T1000 (cell line): ENCODE data around the gene AHNAK.
"Not testable (repeated sequence)": the region's sequence is repeated elsewhere in the genome, so short reads cannot be mapped to it uniquely, and the experiment has no call there.

Experiments used
- DNase-seq: peaks from one replicate; lab custom pipeline; 2025; ENCODE audit warnings: mixed read lengths; lab: John Stamatoyannopoulos, UW

Gene AHNAK

DNA sequence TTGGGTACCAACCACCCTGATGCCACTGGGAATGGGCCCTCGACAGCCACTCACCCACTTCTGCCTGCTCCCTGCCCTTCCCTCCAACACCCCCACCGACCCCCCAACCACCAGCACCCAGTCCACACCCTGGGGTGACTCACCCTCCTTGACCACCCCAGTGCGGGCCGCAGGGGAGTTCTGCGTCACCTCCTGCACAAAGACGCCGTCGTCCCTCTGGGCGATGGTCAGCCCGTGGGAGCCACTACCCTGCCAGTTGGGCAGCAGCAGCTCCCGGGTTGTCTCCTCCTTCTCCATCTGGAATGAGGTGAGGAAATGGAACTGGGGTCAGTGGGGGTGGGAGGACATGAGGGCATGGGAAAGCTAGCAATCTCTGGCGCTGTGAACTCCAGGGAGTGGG, 10.8 kb downstream of the AHNAK start:
- DNase-seq = no peak

DNA sequence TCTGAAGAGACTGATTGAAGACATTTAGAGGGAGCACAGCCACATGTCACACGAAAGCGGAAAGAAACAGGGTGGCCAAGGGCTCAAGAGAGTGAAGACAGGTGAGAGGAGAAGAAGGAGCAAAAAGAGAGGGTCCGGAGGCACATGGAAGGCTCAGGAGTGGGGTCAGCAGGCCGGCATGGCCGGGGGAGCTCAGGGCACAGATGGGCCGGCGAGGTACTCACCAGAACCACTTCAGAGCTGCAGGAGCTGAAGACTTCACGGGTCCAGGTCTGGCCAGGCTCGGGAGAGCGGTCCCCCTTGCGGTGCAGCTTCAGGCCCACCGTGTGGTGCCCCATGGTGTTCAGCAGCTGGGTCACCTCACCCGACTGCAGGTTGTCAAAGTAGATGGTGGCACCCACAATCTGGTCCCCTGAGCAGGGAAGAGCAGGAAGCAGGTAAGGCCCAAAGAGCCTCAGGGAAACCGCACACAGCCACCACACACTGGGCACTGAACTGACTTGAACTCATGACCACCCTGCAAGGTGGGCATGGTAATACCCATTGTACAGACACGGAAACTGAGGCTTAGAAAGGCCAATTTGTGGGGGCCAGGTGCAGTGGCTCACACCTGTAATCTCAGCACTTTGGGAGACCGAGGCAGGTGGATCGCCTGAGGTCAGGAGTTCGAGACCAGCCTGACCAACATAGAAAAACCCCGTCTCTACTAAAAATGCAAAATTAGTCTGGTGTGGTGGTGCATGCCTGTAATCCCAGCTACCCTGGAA, 11.6 kb downstream of the AHNAK start:
- DNase-seq = no peak

- no peak for DNase-seq
These were observed 14.5 kb downstream of the AHNAK start for GRCh38 chr11:62532096-62532495.

- no peak for DNase-seq
These were observed 29.8 kb downstream of the AHNAK start for GRCh38 chr11:62516736-62517371.

DNA sequence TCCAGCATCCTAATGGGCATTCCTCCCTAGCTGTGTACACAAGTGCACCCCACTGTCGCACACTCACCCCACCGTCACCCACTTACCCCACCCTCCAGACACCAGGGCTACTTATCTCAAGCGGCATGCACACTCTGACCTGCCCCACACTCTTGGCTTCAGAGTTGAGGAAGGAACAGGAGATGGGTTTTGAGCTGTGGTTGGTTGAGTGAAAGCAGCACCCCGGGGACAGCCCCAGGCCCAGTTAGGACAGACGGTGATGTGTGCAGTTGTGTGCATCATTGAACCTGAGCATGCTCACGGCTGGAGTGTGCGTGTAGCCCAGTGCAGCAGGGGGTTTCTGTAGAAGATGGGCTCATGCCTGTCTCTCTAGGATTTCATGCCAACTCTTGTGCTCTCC, 32.5 kb downstream of the AHNAK start:
- no peak for DNase-seq

- DNase-seq = no peak
These were observed 33.0 kb downstream of the AHNAK start for GRCh38 chr11:62513626-62514025.

GRCh38 chr11:62512961-62513360, 33.6 kb downstream of the AHNAK start:
- DNase-seq = no peak

GRCh38 chr11:62508336-62509058, 38.1 kb downstream of the AHNAK start:
- no peak for DNase-seq

DNA sequence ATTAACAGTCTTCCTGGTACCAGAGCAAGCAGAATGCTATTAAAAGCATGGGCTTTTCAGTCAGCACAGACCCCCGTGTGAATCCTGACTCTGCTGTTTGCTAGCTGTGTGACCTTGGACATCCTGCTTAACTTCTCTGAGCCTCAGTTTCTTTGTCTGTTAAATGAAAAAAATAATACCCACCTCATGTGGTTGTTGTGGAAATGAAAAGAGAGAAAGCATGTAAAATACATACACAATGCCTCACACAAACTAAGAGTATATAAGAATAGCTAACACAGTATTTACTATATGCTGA, 39.5 kb downstream of the AHNAK start:
- no peak for DNase-seq

DNA sequence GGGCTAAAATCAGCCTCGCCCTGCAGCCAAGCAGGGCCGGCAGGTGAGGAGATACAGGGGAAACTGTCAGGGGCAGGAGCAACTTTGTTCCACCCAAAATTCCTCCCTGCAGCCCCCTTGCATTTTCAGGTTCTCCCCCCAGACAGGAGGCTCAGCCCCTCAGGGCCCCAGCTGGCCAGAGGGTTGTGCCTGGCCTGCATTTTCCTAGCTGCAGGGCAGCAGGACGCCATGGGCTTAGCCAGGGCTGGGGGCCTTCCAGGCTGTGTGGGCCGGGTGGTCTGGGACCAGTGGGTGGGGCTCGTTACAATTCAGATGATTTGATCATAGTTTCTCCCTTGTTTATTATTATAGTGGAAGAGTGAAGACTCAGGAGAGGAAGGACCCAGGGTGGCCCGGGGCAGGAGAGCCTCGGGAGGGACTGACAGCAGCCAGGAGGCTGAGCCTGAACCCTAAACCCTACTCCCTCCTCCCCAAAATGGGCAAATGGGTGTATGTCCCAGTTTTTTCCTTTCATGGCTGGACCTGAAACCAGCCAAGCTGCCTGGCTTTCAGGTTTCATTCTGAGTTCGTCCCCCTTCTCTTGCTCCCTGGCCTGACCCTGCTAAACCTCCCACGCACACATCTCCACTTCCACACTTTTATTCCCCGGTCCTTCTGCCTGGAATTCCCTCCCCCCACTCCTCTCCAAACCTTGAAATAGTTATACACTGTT, 40.0 kb downstream of the AHNAK start:
- DNase-seq = no peak

GRCh38 chr11:62505440-62506091, 41.0 kb downstream of the AHNAK start:
- no peak for DNase-seq

- DNase-seq = no peak
These were observed 41.6 kb downstream of the AHNAK start for GRCh38 chr11:62505059-62505439.

DNA sequence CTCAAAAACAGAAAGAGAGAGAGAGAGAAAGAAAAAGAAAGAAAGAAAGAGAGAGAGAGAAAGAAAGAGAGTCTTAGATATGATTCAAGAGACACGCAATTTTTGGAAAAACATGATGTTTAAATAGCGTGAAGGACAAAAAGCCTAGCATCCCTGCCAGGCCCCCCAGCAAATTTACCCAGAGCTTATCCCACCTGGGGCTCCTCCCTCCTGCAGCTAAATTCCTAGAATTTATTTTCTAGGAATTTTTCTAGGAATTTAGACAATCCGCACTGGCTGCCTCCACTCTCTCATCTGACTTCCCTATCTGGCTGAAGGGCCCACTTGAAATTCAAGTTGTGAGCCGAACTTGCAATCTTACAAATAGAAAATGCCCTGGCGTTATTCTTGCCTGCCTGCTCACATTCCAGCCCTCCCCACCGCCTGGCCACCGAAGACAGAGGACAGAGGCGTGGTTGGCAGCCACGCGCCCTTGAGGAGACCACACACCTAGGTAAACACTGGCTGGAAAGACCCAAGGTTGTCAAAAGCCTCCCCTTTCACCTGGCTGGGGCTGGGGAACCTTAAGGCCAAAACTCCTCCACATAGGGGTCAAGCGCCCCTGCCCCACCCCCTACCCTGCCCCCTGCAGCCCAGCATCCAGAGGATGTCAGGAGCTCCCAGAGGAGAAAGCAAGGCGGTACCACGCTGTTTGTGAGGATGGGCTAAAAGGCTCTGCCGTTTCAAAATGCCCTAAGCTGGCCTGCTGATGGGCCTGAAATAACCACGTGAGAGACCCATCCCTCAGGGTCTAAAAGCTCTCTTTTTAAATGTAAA, 42.2 kb downstream of the AHNAK start:
- no peak for DNase-seq

DNA sequence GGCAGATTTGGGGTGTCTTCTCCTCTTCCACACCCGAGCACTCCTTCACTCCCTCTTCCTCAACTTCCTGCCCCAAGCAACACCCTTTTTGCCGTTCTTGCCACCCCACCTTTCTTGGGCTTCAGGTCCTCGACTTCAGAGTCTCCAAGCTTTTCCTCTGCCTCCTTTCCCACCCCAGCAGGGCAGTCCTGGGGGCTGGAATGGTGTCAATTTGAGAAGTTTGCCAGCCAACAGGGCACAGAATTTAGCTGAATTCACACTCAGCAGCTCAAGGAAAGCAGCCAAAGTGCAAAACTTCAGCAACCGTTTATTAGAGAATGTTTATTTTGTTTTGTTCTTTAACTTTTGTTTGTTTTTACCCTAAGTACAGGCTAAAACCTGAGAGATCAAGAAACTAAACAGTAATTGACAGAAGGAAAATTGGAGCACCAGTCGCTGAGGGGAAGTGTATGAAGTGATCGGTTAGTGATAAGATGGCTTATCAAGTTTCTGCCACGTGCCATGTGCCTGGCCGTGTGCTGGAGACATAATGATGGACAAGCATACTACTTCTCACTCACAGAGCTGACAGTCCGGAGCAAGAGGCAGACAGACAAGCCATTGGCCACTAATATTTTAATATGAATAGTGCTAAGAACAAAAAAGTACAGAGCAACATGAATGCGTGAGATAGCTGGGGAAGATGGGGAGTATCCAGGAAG, 44.4 kb downstream of the AHNAK start:
- DNase-seq = no peak

DNA sequence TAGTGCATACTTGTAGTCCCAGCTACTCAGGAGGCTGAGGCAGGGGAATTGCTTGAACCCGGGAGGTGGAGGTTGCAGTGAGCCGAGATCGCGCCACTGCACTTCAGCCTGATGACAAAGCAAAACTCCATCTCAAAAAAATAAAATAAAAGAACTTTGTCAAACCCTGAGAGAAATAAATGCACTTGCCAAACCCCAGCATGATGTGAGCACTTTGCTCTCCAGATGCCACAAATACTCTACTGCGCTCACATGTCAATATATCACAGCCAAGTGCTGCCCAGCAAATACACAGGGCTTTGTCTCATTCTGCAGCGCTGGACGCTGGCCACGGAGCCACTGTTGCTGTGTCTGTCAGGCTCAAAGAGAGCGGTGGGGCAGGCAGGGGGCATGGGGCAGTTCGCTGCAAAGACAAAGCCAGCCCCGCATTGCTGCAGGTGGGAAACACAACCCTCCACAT, 45.1 kb downstream of the AHNAK start:
- DNase-seq = no peak

DNA sequence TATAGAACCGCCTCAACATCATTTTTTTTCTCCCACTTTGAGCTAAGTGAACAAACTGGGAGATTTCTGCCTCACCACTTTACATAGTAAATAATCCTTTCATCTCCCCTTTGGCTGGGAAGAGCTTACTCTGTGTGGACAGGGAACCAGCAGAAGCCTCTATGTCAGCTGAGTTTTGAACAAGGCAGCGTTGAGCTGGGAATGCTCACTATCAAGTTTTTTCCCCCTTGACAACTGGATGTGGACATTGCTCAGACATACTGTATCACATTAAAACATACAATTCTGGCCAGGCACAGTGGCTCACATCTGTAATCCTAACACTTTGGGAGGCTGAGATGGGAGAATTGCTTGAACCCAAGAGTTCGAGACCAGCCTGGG, 46.0 kb downstream of the AHNAK start:
- DNase-seq = no peak

DNA sequence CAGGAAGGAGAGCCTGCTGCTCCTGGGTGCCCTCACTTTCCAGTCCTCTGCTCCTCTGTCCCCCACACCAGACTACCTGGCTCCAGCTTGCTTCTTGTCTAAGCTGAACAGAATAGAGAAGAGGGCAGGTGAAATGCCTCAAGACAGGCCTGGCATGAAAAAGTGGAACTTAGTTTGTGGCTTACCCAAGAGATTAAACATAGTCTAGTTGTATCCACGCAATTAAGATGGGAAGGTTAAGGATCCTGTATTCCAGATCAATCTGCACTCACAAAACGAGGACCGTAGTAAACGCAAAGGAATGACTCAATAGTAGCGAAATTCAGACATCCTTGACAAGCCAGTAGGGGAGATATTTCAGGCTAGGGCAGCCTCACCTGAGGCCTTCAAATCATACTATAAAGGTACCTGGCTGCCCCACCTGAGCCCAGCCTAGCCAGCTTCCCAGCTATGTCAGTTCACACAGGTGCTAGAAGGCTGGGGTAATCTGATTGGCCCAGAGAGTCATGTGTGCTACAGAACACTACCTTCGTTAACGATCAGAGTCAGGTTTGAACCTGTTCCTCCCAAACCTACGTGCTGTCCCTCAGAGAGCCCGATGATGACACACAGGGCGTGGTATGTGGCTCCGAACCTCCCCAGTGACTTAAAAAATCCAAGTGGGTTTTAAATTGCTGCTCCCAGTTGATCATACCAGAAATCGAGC, 46.5 kb downstream of the AHNAK start:
- no peak for DNase-seq

- not testable (repeated sequence) for DNase-seq
These were observed 47.2 kb downstream of the AHNAK start for GRCh38 chr11:62499311-62499943.

DNA sequence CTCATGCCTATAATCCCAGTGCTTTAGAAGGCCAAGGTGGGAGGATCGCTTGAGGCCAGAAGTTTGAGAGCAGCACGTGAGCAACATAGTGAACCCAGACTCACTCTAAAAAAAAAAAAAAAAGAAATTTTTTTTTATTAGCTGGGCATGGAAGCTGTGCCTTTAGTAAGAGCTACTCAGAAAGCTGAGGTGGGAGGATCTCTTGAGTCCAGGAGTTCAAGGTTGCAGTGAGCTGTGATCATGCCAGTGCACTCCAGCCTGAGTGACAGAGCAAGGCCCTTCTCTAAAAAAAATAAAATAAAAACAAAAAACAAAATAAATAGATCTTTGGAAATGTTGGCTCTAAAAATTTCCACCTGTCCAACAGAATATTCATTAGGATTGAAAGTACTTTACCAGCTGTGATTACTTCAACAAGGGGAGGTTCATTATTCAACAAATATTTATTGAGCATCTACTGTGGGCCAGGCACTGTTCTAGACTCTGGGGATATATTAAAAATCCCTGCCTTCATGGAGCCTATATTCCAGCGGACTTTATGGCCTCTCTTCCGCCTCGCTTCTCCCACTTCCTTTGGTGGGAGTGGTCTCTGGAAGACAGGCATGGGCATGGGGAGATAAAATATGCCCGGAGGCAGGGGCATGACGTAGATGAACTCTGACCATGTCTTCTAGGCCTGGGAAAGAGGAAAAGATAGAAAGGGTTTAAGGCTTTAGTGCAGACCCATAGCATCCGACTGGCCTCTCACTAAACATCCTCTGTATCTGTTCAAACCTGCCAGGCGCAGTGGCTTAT, 47.9 kb downstream of the AHNAK start:
- no peak for DNase-seq
